MM.1S (cell line): ENCODE results near the gene IMPA2.

Experiments
- CTCF ChIP-seq: fragments of 300-600 bp; sonication (generic); IDR thresholded peaks from 2 replicates; pipeline ENCODE4 v1.5.1; 2016; ENCODE audit warnings: antibody characterized with exemption, low read length, mixed read lengths
- EZH2 ChIP-seq: fragments of 300-600 bp; sonication (generic); optimal IDR thresholded peaks from 2 replicates; pipeline ENCODE3; 2017; ENCODE audit warnings: low read depth, mild to moderate bottlenecking, antibody characterized with exemption, low read length, mixed read lengths
- EZH2phosphoT487 ChIP-seq: fragments of 300-600 bp; sonication (generic); IDR thresholded peaks from 2 replicates; pipeline ENCODE4 v1.6.1; 2018; ENCODE audit warnings: antibody characterized with exemption, low read length

GRCh38 chr18:12011957-12012549 is 30.7 kb downstream of the IMPA2 start:
- TF ChIP-seq CTCF (no peak), EZH2 (no peak), EZH2phosphoT487 (no peak)
